Activated CD8-positive, alpha-beta memory T cell treated with anti-CD3 and anti-CD28 coated beads for 24 hours (primary cell): ENCODE results near the gene ZBTB42.

Source experiments
- DNase-seq: peaks from one replicate; pipeline ENCODE4 v3.0.0-alpha.2; 2020

ZBTB42 gene

DNA sequence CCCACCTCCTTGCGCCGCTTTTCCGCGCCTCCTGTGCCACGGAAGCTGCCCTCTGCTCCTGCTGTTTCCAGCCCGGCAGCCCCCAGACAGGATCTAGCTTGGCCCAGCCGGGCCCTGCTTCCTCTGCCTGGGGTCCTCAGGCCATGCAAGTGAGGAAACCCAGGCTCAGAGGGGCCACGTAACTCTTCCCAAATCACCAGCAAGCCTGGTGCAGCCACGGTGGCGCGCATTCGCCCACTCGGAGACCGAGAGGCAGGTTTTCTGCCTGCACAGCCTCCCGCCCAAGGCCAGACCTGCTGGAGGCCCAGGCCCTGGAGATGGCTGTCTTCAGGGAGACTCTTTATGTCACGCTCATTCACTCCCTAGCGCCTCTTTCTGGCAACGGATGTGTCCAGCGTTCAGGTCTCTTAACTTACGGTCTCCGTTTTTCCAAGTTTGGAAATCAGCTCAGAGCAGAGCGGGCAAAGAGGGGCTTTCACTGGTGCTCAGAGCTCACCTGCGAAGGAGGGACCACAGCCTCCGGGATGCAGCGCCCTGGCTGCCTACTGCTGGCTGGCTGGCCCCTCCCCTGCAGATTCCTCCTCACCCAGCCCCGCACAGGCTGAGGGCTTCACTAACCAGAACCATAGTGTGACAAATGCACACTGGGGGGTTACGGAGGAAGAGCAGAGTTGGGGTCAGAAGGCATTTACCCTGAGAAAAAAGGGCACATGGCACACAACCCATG is 43.6 kb downstream of the ZBTB42 start:
- DNase-seq: no peak

- no peak for DNase-seq
Measured at GRCh38 chr14:104845033-104845666, 44.2 kb downstream of the ZBTB42 start.

DNA sequence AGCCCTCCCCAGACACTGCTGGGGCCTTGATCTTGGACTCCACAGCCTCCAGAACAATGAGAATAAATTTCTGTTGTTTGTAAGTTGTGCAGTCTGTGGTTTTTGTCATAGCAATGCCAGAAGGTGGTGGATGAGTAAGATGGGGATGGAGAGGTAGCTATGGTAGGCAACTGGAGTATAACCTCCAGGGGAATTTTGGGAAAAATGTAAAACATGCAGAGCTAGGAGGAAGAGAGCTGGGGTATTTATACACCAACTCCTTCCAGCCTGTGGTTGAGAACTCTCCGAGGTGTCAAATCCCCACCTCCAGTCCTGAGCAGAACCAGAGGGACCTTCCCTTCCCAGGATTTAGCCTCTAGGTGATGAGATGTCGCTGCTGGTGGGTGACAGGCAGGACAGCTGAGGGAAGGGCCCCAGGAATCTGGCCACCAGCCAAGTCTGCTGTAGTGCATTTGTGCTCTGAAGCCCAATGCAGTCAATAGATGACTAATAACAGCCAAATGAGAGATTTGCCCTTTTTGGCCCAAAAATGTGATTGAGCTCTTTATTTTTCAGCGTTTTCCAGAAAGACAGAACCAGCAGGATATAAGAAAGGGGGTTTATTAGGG is 45.0 kb downstream of the ZBTB42 start:
- DNase-seq: no peak

DNA sequence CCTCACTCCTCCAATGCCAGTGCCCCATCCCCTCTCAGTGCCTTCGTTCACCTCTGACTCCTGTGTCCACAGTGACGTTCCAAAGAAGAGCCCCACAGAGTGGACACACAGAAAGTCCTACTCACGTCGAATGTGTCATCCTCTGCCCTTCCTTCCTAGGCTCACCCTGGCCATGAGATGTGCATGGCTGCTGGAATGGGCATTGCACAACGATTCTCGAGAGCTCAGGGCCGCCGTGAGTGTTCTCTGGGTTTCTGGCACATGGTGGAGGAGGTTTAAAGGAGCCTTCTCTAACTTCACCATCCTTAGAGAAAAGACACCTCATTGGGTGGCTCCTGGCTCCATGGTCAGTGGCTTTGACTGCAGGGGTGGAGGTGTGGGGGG is 51.4 kb downstream of the ZBTB42 start:
- no peak for DNase-seq
